Cardiac muscle cell (in vitro differentiated cells and primary cell): Measurements from ENCODE around the gene PPP4R3C. TPM values are rescaled to one million over a fixed set of nuclear protein-coding genes. Genes with fewer than 3 reads are reported as not detected.
"Not testable (repeated sequence)": the region's sequence is repeated elsewhere in the genome, so short reads cannot be mapped to it uniquely, and the experiment has no call there.

Experiments used
- DNase-seq, 2 donors: peaks; one replicate each; pipeline versions ENCODE4 v3.0.0 to v3.0.0-alpha.2; 2010 to 2017; ENCODE audit warnings: low read depth in 1 of 2, low spot score in 1 of 2
- H3K27ac ChIP-seq: fragments of 200-600 bp; sonication (generic); 2 replicates; pipeline ENCODE4 v1.5.1; 2016
- H3K27me3 ChIP-seq: fragments of 200-600 bp; sonication (generic); 2 replicates; pipeline ENCODE4 v1.6.0; 2016; ENCODE audit warnings: control low read depth
- H3K36me3 ChIP-seq: fragments of 200-600 bp; sonication (generic); 2 replicates; pipeline ENCODE4 v1.5.1; 2016; ENCODE audit warnings: control low read depth
- H3K4me1 ChIP-seq: fragments of 200-600 bp; sonication (generic); 2 replicates; pipeline ENCODE4 v1.8.1; 2017; ENCODE audit warnings: low read depth, mild to moderate bottlenecking, mixed run types
- H3K4me3 ChIP-seq: fragments of 200-600 bp; sonication (generic); 2 replicates; pipeline ENCODE4 v1.5.1; 2016; ENCODE audit warnings: mild to moderate bottlenecking
- H3K9me3 ChIP-seq: fragments of 200-600 bp; sonication (generic); 2 replicates; pipeline ENCODE4 v1.5.1; 2017; ENCODE audit warnings: low read depth, mild to moderate bottlenecking, control low read depth
- polyA plus RNA-seq: library from polyadenylated mRNA; unstranded; fragments of >200 nt; fragmentation: Nextera tagmentation; extraction: Ambion mirVana; gene quantifications from 2 replicates; pipeline ENCODE4 v1.2.1, GENCODE V29; 2016
- total RNA-seq: library from RNA; depleted of rRNA; stranded (reverse); fragments of >200 nt; gene quantifications from 2 replicates; pipeline ENCODE4 v1.2.3, GENCODE V29; 2016
- TF ChIP-seq, protein P1 (sequence below): IDR thresholded peaks from 2 replicates; pipeline ENCODE4 v1.5.1; 2012; ENCODE audit warnings: low read depth, mild to moderate bottlenecking, low read length

Gene PPP4R3C
- total and polyA plus RNA-seq, 2 experiments from 2014 or later = not detected

DNA sequence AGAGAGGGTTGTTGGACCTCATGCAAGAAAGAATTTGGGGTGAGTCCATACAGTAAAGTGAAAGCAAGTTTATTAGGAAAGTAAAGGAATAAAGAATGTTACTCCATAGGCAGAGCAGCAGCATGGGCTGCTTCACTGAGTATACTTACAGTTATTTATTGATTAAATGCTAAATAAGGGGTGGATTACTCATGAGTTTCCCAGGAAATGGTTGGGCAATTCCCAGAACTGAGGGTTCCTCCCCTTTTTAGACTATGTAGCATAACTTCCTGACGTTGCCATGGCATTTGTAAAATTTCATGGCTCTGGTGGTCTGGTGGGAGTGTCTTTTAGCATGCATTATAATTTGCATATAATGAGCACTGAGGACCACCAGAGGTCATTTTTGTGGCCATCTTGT lies 16.7 kb downstream of the PPP4R3C start:
- Histone ChIP-seq H3K36me3 (no peaks in the 10 kb centered on the region), H3K4me3 (no peak overlapping the region), H3K27ac (no peak overlapping the region), H3K4me1 (no peaks in the 10 kb centered on the region), H3K9me3 (no peaks in the 10 kb centered on the region), H3K27me3 (no peaks in the 10 kb centered on the region)
- TF ChIP-seq, protein P1, sequence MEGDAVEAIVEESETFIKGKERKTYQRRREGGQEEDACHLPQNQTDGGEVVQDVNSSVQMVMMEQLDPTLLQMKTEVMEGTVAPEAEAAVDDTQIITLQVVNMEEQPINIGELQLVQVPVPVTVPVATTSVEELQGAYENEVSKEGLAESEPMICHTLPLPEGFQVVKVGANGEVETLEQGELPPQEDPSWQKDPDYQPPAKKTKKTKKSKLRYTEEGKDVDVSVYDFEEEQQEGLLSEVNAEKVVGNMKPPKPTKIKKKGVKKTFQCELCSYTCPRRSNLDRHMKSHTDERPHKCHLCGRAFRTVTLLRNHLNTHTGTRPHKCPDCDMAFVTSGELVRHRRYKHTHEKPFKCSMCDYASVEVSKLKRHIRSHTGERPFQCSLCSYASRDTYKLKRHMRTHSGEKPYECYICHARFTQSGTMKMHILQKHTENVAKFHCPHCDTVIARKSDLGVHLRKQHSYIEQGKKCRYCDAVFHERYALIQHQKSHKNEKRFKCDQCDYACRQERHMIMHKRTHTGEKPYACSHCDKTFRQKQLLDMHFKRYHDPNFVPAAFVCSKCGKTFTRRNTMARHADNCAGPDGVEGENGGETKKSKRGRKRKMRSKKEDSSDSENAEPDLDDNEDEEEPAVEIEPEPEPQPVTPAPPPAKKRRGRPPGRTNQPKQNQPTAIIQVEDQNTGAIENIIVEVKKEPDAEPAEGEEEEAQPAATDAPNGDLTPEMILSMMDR = no peak
- no peak for DNase-seq

DNA sequence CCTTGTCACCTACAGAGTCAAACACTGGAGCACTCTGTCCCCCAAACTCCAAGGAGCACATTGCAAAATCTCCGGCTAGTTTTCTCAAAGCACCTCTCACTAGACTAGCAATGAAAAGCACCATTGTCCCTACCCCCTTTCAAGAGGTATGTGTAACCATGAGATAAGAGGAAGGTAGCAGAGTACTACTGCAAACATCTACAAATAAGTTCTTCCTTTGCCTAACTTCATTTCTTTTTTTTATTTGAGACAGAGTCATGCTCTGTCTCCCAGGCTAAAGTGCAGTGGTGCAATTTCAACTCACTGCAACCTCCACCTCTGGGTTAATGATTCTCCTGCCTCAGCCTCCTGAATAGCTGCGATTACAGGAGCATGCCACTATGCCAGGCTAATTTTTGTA lies 17.7 kb downstream of the PPP4R3C start:
- no peak for DNase-seq
- Histone ChIP-seq H3K4me1 (no peaks in the 10 kb centered on the region), H3K4me3 (no peak overlapping the region), H3K27me3 (no peaks in the 10 kb centered on the region), H3K36me3 (no peaks in the 10 kb centered on the region), H3K9me3 (no peaks in the 10 kb centered on the region), H3K27ac (no peak overlapping the region)
- TF ChIP-seq, protein P1 = no peak

DNA sequence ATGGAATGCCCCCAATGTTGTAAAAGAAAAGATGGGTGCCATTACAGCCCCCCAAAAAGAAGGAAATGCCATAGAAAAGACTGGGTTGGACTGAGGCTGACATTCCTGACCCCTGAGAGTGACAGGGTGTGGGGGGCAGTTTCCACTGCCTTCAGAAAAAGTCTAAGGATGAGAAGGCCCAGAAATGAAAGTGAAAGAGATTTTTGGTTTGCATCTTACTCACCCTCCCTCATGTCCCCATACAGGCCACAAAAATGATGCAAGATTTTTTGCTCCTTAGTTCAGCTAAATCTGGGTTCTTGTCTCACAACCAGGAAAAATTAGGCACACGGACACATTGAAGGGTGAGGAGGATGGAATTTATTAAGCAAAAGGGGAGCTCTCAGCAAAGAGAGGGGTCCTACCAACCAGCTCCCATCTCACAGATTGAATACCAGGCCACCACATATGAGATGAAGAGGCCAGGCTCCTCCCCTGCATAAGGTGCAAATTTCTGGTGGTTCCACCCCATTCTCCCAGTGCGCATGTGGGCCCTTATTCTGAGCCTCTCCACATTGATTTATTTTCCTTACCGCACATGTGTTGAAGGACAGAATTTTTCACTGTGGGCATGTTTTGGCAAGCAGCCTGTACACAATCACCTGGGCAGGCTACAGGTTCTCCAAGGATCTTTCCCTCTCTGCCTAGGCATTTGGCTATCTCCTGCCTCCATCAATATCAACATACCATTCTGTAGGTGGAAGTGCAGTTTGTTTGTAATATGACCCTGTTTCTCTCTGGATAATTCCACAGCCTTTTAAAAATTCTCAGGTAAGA lies 18.8 kb downstream of the PPP4R3C start:
- TF ChIP-seq, protein P1 = no peak
- H3K4me3 ChIP-seq = no peak overlapping the region
- DNase-seq = no peak
- no peaks in the 10 kb centered on the region for H3K9me3 ChIP-seq
- no peak overlapping the region for H3K27ac ChIP-seq
- H3K27me3 ChIP-seq = no peaks in the 10 kb centered on the region
- no peaks in the 10 kb centered on the region for H3K36me3 ChIP-seq
- no peaks in the 10 kb centered on the region for H3K4me1 ChIP-seq

DNA sequence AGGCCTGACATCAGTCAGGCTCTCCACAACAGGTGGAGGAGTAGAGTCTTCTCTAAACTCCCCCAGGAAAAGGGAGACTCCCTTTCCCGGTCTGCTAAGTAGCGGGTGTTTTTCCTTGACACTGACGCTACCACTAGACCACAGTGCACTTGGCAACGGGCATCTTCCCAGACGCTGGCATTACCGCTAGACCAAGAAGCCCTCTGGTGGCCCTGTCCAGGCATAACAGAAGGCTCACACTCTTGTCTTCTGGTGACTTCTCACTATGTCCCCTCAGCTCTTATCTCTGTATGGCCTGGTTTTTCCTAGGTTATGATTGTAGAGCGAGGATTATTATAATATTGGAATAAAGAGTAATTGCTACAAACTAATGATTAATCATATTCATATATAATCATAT lies 20.7 kb downstream of the PPP4R3C start:
- H3K36me3 ChIP-seq, H3K9me3 ChIP-seq, H3K4me3 ChIP-seq, H3K4me1 ChIP-seq, H3K27me3 ChIP-seq, H3K27ac ChIP-seq: not testable (repeated sequence)
- DNase-seq = peak in 1 of 2 donors; percentile 0

DNA sequence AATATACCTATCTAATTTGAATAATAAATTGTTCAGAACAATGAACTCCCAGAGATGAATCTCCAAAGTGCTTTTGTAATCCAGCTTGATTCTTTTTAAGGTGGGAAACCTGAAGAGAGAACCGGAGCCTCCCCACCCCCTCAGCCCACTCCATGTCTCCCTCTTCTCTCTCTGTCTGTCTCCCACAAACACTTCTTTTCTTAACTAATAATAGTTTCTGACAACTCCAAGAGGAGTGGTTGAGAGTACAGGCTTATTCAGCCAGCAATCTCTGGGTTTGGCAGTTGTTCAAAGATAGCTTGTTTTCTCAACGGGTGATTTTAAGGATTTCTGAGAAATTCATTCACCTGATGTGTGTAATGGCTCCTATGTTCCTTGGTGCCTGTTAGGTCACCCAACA lies 23.4 kb downstream of the PPP4R3C start:
- TF ChIP-seq, protein P1 = no peak
- Histone ChIP-seq H3K36me3 (no peaks in the 10 kb centered on the region), H3K27me3 (no peaks in the 10 kb centered on the region), H3K4me1 (no peaks in the 10 kb centered on the region), H3K27ac (no peak overlapping the region), H3K9me3 (no peaks in the 10 kb centered on the region), H3K4me3 (no peak overlapping the region)
- DNase-seq = no peak

DNA sequence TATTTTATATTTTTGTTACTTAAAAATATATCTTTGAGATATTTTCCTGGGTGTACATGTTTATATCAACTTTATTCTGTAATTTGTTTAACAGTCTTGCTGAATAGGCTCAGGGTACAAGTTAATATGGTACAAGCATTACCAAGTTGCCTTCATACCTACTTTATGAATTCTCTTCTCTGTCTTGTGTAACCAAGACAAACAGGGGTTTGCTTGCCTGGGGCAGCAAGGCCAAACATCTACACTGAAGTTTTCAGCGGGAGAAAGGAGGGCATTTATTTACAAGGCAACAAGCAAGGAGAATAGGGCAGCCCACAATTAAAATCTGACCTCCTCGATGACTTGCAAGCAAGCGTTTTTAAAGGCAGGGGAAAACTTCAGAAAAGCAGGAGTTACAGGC lies 24.2 kb downstream of the PPP4R3C start:
- no peaks in the 10 kb centered on the region for H3K36me3 ChIP-seq

More for the DNA sequence above, 24.2 kb downstream of the PPP4R3C start:
- Histone ChIP-seq H3K4me1 (no peaks in the 10 kb centered on the region), H3K27ac (no peak overlapping the region), H3K4me3 (no peak overlapping the region), H3K9me3 (no peaks in the 10 kb centered on the region), H3K27me3 (no peaks in the 10 kb centered on the region)
- TF ChIP-seq, protein P1 = no peak
- DNase-seq = no peak
